MM.1S (cell line): Measurements from ENCODE around the gene PPP1R1C.

Source experiments
- DNase-seq: peaks from one replicate; pipeline ENCODE4 v3.0.0-alpha.2; 2015
- H2AFZ ChIP-seq: fragments of 300-600 bp; sonication (generic); 2 replicates; pipeline ENCODE4 v1.6.0; 2016; ENCODE audit warnings: antibody characterized with exemption, low read length
- H3F3A ChIP-seq: fragments of 300-600 bp; sonication (generic); 2 replicates; pipeline ENCODE4 v1.6.1; 2016; ENCODE audit warnings: mild to moderate bottlenecking, antibody characterized with exemption, low read length, moderate library complexity, mixed read lengths; ENCODE audit not compliant: insufficient read depth
- H3K27ac ChIP-seq: fragments of 300-600 bp; sonication (generic); 2 replicates; pipeline ENCODE4 v1.5.1; 2016; ENCODE audit warnings: mild to moderate bottlenecking, low read length
- H3K27me3 ChIP-seq: fragments of 300-600 bp; sonication (generic); replicated peaks from 2 replicates; pipeline ENCODE4 v1.6.0; 2016; ENCODE audit warnings: low read length; ENCODE audit not compliant: insufficient read depth
- H3K36me3 ChIP-seq: fragments of 300-600 bp; sonication (generic); replicated peaks from 2 replicates; pipeline ENCODE4 v1.6.1; 2016; ENCODE audit warnings: mild to moderate bottlenecking, low read length, mixed read lengths; ENCODE audit not compliant: insufficient read depth
- H3K4me1 ChIP-seq: fragments of 300-600 bp; sonication (generic); 2 replicates; pipeline ENCODE4 v1.6.1; 2016; ENCODE audit warnings: low read length, mixed read lengths
- H3K4me2 ChIP-seq: fragments of 300-600 bp; sonication (generic); 2 replicates; pipeline ENCODE4 v1.6.0; 2016; ENCODE audit warnings: low read depth, low read length
- H3K4me3 ChIP-seq: fragments of 300-600 bp; sonication (generic); 2 replicates; pipeline ENCODE4 v1.5.1; 2016; ENCODE audit warnings: low read length, mixed read lengths
- H3K79me2 ChIP-seq: fragments of 300-600 bp; sonication (generic); 2 replicates; pipeline ENCODE4 v1.6.1; 2016; ENCODE audit warnings: mixed run types, low read length, mixed read lengths
- H3K9ac ChIP-seq: fragments of 300-600 bp; sonication (generic); 2 replicates; pipeline ENCODE4 v1.6.1; 2016; ENCODE audit warnings: low read length, mixed read lengths
- H3K9me2 ChIP-seq: fragments of 300-600 bp; sonication (generic); replicated peaks from 2 replicates; pipeline ENCODE4 v1.6.1; 2016; ENCODE audit warnings: mild to moderate bottlenecking, low read length, mixed read lengths; ENCODE audit not compliant: insufficient read depth
- H3K9me3 ChIP-seq: fragments of 300-600 bp; sonication (generic); replicated peaks from 2 replicates; pipeline ENCODE4 v1.6.1; 2016; ENCODE audit warnings: mild to moderate bottlenecking, low read length, mixed read lengths; ENCODE audit not compliant: insufficient read depth
- H4K20me1 ChIP-seq: fragments of 300-600 bp; sonication (generic); 2 replicates; pipeline ENCODE4 v1.6.1; 2016; ENCODE audit warnings: mild to moderate bottlenecking, low read length, moderate library complexity, mixed read lengths; ENCODE audit not compliant: insufficient read depth
- EZH2 ChIP-seq: fragments of 300-600 bp; sonication (generic); optimal IDR thresholded peaks from 2 replicates; pipeline ENCODE3; 2017; ENCODE audit warnings: low read depth, mild to moderate bottlenecking, antibody characterized with exemption, low read length, mixed read lengths
- EZH2phosphoT487 ChIP-seq: fragments of 300-600 bp; sonication (generic); IDR thresholded peaks from 2 replicates; pipeline ENCODE4 v1.6.1; 2018; ENCODE audit warnings: antibody characterized with exemption, low read length
- TF ChIP-seq, protein P1 (sequence below): fragments of 300-600 bp; sonication (generic); IDR thresholded peaks from 2 replicates; pipeline ENCODE4 v1.5.1; 2016; ENCODE audit warnings: antibody characterized with exemption, low read length, mixed read lengths

The PPP1R1C gene

DNA sequence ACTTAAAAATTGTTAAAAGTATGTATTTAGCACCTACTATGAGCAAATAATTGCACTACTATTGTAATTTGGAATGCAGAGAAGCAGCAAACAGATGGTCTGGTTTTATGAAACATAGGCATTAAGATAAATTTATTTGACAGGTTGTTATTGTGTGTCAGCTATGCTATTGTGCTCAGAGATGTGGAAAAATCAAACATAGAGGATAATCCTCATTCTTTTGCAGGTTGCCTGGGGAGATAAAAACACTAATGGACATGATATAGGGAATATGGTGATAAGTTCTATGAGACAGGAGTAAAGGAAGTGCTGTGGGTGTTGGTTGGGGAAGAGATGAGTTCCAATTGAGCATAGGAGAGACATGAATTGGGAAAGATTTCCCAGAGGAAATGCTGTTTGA is 71.3 kb downstream of the PPP1R1C start:
- Histone ChIP-seq H3K9ac (no peak overlapping the region), H2AFZ (no peak overlapping the region), H3K79me2 (no peaks in the 10 kb centered on the region), H3K4me1 (no peaks in the 10 kb centered on the region), H3K27me3 (no peaks in the 10 kb centered on the region), H3K4me3 (no peak overlapping the region), H3K9me2 (no peaks in the 10 kb centered on the region), H3K9me3 (no peaks in the 10 kb centered on the region), H3K36me3 (no peaks in the 10 kb centered on the region), H3K27ac (no peak overlapping the region), H4K20me1 (no peaks in the 10 kb centered on the region), H3K4me2 (no peak overlapping the region), H3F3A (no peaks in the 10 kb centered on the region)
- no peak for DNase-seq
- TF ChIP-seq EZH2phosphoT487 (no peak), EZH2 (no peak)
- TF ChIP-seq, protein P1, sequence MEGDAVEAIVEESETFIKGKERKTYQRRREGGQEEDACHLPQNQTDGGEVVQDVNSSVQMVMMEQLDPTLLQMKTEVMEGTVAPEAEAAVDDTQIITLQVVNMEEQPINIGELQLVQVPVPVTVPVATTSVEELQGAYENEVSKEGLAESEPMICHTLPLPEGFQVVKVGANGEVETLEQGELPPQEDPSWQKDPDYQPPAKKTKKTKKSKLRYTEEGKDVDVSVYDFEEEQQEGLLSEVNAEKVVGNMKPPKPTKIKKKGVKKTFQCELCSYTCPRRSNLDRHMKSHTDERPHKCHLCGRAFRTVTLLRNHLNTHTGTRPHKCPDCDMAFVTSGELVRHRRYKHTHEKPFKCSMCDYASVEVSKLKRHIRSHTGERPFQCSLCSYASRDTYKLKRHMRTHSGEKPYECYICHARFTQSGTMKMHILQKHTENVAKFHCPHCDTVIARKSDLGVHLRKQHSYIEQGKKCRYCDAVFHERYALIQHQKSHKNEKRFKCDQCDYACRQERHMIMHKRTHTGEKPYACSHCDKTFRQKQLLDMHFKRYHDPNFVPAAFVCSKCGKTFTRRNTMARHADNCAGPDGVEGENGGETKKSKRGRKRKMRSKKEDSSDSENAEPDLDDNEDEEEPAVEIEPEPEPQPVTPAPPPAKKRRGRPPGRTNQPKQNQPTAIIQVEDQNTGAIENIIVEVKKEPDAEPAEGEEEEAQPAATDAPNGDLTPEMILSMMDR = no peak

DNA sequence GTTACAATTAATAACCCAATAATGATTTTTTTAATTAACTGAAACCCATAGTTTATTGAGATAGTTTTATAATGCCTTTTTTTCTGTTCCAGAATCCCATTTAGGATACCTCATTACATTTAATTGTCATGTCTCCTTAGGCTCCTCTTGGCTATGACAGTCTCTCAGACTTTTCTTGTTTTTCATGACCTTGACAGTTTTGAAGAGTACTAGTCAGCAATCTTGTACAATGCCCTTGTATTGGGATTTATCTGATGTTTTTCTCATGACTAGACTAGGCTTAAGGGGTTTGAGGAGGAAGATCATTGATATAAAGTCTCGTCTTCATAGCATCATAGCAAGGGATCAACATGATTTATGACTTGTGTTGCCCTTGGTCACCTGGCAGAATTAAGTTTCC is 72.4 kb downstream of the PPP1R1C start:
- Histone ChIP-seq H3K4me2 (no peak overlapping the region), H3K79me2 (no peaks in the 10 kb centered on the region), H3K9me2 (no peaks in the 10 kb centered on the region), H3K27ac (no peak overlapping the region), H2AFZ (no peak overlapping the region), H3F3A (no peaks in the 10 kb centered on the region), H3K4me3 (no peak overlapping the region), H3K36me3 (no peaks in the 10 kb centered on the region), H3K9ac (no peak overlapping the region), H4K20me1 (no peaks in the 10 kb centered on the region), H3K9me3 (no peaks in the 10 kb centered on the region), H3K4me1 (no peaks in the 10 kb centered on the region), H3K27me3 (no peaks in the 10 kb centered on the region)
- TF ChIP-seq EZH2phosphoT487 (no peak), EZH2 (no peak)
- TF ChIP-seq, protein P1 = no peak
- DNase-seq = no peak

DNA sequence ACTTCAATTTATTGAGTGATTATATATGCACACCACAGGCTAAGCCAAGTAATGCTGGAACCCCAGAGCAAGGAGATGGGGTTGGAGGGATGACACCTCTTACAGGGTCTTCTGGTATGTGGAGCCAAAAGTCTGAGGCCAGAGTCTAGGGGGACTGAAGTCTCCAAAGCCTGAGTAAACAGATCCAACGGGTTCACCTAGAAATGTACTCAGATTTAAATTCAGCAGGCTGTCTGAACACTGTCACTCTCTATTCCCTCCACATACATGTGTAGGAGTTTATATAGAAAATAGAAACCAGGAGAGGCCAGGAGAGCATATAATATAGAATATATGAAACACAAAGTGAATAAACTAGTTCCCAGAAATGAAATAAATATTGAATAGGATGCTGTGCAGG is 76.1 kb downstream of the PPP1R1C start:
- Histone ChIP-seq H3K4me3 (no peak overlapping the region), H3K9ac (no peak overlapping the region), H4K20me1 (no peaks in the 10 kb centered on the region), H3F3A (no peaks in the 10 kb centered on the region), H3K9me3 (no peaks in the 10 kb centered on the region), H3K36me3 (no peaks in the 10 kb centered on the region), H3K27ac (no peak overlapping the region), H3K4me2 (no peak overlapping the region), H3K79me2 (no peaks in the 10 kb centered on the region), H2AFZ (no peak overlapping the region), H3K9me2 (no peaks in the 10 kb centered on the region), H3K27me3 (no peaks in the 10 kb centered on the region), H3K4me1 (no peaks in the 10 kb centered on the region)
- no peak for DNase-seq
- TF ChIP-seq EZH2phosphoT487 (no peak), EZH2 (no peak)
- TF ChIP-seq, protein P1 = no peak
